Hepatocyte (in vitro differentiated cells): ENCODE measurements around the gene KRT37. TPM values are rescaled to one million over a fixed set of nuclear protein-coding genes. Genes with fewer than 3 reads are reported as not detected.

Experiments used
- DNase-seq: peaks from one replicate; pipeline ENCODE4 v3.0.0-alpha.2; 2016; ENCODE audit warnings: low spot score
- H2AFZ ChIP-seq: fragments of 200-600 bp; sonication (generic); 2 replicates; pipeline ENCODE4 v1.6.0; 2016; ENCODE audit warnings: antibody characterized with exemption, mild to moderate bottlenecking
- H3K27ac ChIP-seq: fragments of 200-600 bp; sonication (generic); 2 replicates; pipeline ENCODE4 v1.5.1; 2016; ENCODE audit warnings: mild to moderate bottlenecking
- H3K27me3 ChIP-seq: fragments of 200-600 bp; sonication (generic); 2 replicates; pipeline ENCODE4 v1.6.1; 2016
- H3K36me3 ChIP-seq: fragments of 200-600 bp; sonication (generic); replicated peaks from 2 replicates; pipeline ENCODE4 v1.5.1; 2016; ENCODE audit warnings: low read depth; ENCODE audit not compliant: insufficient read depth
- H3K4me1 ChIP-seq: fragments of 200-600 bp; sonication (generic); 2 replicates; pipeline ENCODE4 v1.5.1; 2016; ENCODE audit warnings: mild to moderate bottlenecking, moderate library complexity; ENCODE audit not compliant: insufficient read depth
- H3K4me2 ChIP-seq: fragments of 200-600 bp; sonication (generic); 2 replicates; pipeline ENCODE4 v1.6.0; 2016
- H3K4me3 ChIP-seq: fragments of 200-600 bp; sonication (generic); 2 replicates; pipeline ENCODE4 v1.5.1; 2016; ENCODE audit warnings: mild to moderate bottlenecking
- H3K79me2 ChIP-seq: fragments of 200-600 bp; sonication (generic); 2 replicates; pipeline ENCODE4 v1.6.0; 2017; ENCODE audit warnings: mild to moderate bottlenecking
- H3K9me2 ChIP-seq: fragments of 200-600 bp; sonication (generic); replicated peaks from 2 replicates; pipeline ENCODE4 v1.6.0; 2017; ENCODE audit warnings: mild to moderate bottlenecking; ENCODE audit not compliant: insufficient read depth
- H3K9me3 ChIP-seq: fragments of 200-600 bp; sonication (generic); 2 replicates; pipeline ENCODE4 v1.5.1; 2016; ENCODE audit warnings: low read depth, mild to moderate bottlenecking
- H4K20me1 ChIP-seq: fragments of 200-600 bp; sonication (generic); 2 replicates; pipeline ENCODE4 v1.6.0; 2016; ENCODE audit warnings: mild to moderate bottlenecking; ENCODE audit not compliant: insufficient read depth, poor library complexity, severe bottlenecking
- EZH2 ChIP-seq: fragments of 200-600 bp; sonication (generic); IDR thresholded peaks from 2 replicates; pipeline ENCODE4 v1.6.1; 2016; ENCODE audit warnings: antibody characterized with exemption, mild to moderate bottlenecking, borderline replicate concordance
- EZH2phosphoT487 ChIP-seq: fragments of 200-600 bp; sonication (generic); IDR thresholded peaks from one replicate; pipeline ENCODE4 v1.6.1; 2018; ENCODE audit warnings: antibody characterized with exemption, mild to moderate bottlenecking, low read depth, moderate library complexity; ENCODE audit not compliant: unreplicated experiment, severe bottlenecking
- WGBS: methylation state at CpG from one replicate; pipeline ENCODE4 v1.1.6; 2016; ENCODE audit warnings: low lambda C conversion rate; ENCODE audit errors: missing lambda C conversion rate; 5-methylcytosine and 5-hydroxymethylcytosine counted together
- polyA plus RNA-seq: library from polyadenylated mRNA; unstranded; fragments of >200 nt; fragmentation: Nextera tagmentation; extraction: Ambion mirVana; gene quantifications from 2 replicates; pipeline ENCODE4 v1.2.1, GENCODE V29; 2016
- total RNA-seq: library from RNA; depleted of rRNA; stranded (reverse); fragments of >200 nt; gene quantifications from 2 replicates; pipeline ENCODE4 v1.2.3, GENCODE V29; 2014
- TF ChIP-seq, protein P1 (sequence below): fragments of 200-600 bp; sonication (generic); IDR thresholded peaks from 2 replicates; pipeline ENCODE4 v1.5.1; 2016; ENCODE audit warnings: antibody characterized with exemption, mild to moderate bottlenecking; ENCODE audit not compliant: poor library complexity

The KRT37 gene
- total and polyA plus RNA-seq, 2 experiments from 2014 or later: not detected

DNA sequence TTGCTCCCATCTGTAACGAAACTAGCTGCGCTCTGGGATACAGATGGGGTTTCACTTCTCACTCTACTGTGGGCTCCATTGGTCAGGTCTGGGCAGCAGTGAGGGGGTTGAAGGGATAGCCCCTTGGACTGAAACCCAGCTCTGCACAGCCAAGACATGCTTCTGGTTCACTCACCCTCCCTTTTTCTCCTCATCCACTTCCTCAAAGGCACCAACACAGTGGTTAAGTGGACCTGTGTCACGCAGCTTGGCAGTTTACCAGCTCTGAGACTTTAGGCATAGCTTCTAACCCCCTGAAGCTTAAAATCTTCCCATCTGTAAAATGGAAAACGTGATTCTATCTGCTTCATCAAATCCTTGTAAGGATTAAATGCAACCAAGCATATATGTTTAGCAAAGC lies 27.9 kb upstream of the KRT37 start:
- Histone ChIP-seq H3K4me3 (no peak overlapping the region), H3K27ac (no peak overlapping the region), H3K9me3 (no peaks in the 10 kb centered on the region), H3K4me2 (no peak overlapping the region), H2AFZ (no peak overlapping the region), H3K9me2 (no peaks in the 10 kb centered on the region), H4K20me1 (no peaks in the 10 kb centered on the region), H3K4me1 (no peaks in the 10 kb centered on the region), H3K27me3 (no peaks in the 10 kb centered on the region), H3K36me3 (no peaks in the 10 kb centered on the region), H3K79me2 (no peaks in the 10 kb centered on the region)
- no peak for TF ChIP-seq EZH2
- TF ChIP-seq EZH2phosphoT487: no peak
- TF ChIP-seq, protein P1, sequence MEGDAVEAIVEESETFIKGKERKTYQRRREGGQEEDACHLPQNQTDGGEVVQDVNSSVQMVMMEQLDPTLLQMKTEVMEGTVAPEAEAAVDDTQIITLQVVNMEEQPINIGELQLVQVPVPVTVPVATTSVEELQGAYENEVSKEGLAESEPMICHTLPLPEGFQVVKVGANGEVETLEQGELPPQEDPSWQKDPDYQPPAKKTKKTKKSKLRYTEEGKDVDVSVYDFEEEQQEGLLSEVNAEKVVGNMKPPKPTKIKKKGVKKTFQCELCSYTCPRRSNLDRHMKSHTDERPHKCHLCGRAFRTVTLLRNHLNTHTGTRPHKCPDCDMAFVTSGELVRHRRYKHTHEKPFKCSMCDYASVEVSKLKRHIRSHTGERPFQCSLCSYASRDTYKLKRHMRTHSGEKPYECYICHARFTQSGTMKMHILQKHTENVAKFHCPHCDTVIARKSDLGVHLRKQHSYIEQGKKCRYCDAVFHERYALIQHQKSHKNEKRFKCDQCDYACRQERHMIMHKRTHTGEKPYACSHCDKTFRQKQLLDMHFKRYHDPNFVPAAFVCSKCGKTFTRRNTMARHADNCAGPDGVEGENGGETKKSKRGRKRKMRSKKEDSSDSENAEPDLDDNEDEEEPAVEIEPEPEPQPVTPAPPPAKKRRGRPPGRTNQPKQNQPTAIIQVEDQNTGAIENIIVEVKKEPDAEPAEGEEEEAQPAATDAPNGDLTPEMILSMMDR: no peak
- no peak for DNase-seq
- WGBS: 79% methylated on average over 4 of the region's 4 CpGs

DNA sequence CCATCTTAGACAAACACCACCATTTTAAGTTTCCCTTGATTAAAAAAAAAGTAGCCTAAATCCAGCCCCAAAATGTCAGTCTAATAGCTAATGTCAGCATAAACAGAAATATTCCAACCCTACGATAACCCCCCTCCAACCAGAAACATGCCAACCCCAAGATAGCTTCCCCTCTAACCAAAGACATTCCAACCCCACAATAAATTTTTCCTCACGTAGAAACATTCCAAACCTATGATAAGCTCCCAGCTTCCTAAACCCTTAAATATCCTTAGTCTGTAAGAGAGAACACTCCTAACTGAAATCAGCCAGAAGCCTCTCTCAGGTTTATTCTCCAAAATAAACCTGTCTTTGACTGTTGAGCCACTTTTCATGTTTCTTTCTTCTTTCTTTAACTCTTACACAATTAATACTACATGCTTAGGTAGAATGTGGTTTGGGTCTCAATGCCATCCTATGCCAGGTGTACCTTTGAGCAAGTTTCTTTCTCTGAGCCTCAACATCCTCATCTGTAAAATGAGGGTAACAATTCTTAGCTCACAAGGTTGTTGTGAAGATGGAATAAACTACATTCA lies 26.9 kb upstream of the KRT37 start:
- no peaks in the 10 kb centered on the region for H3K9me3 ChIP-seq
- 72% methylated on average over 2 of the region's 2 CpGs for WGBS
- TF ChIP-seq, protein P1: no peak
- no peak for TF ChIP-seq EZH2phosphoT487
- TF ChIP-seq EZH2: no peak

DNA sequence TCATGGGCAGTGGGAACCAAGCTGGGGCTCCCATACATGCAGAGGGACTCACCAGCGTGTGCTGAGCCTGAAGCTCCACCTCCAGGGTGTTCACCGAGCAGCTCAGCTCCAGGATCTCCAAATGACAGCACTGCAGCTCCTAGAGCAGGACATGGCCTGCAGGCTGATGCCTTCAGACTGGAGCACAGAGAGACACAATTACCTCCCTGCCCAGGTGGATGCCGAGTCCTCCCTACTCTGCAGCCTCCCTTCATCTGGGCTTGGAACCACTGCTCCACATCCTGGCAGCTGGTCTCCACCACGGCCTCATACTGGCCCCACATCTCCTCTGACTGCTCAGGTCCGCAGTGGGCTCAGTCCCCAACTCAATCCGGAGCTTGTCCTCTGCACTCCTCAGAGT lies 24.6 kb upstream of the KRT37 start:
- H3K9me2 ChIP-seq: no peaks in the 10 kb centered on the region
- H3K27me3 ChIP-seq: no peaks in the 10 kb centered on the region
- no peaks in the 10 kb centered on the region for H3K36me3 ChIP-seq
- no peaks in the 10 kb centered on the region for H3K9me3 ChIP-seq
- H3K4me3 ChIP-seq: no peak overlapping the region
- DNase-seq: no peak
- H3K4me2 ChIP-seq: no peak overlapping the region
- WGBS: 79% methylated on average over 6 of the region's 6 CpGs
- H3K79me2 ChIP-seq: no peaks in the 10 kb centered on the region
- no peak overlapping the region for H3K27ac ChIP-seq
- H4K20me1 ChIP-seq: no peaks in the 10 kb centered on the region
- no peaks in the 10 kb centered on the region for H3K4me1 ChIP-seq
- TF ChIP-seq EZH2phosphoT487 (no peak), EZH2 (no peak)
- TF ChIP-seq, protein P1: no peak
- H2AFZ ChIP-seq: no peak overlapping the region

More for the DNA sequence above, 26.9 kb upstream of the KRT37 start:
- Histone ChIP-seq H2AFZ (no peak overlapping the region), H3K27ac (no peak overlapping the region), H3K36me3 (no peaks in the 10 kb centered on the region), H3K9me2 (no peaks in the 10 kb centered on the region), H3K4me3 (no peak overlapping the region), H3K79me2 (no peaks in the 10 kb centered on the region), H3K27me3 (no peaks in the 10 kb centered on the region), H3K4me1 (no peaks in the 10 kb centered on the region), H4K20me1 (no peaks in the 10 kb centered on the region), H3K4me2 (no peak overlapping the region)
- DNase-seq: no peak

DNA sequence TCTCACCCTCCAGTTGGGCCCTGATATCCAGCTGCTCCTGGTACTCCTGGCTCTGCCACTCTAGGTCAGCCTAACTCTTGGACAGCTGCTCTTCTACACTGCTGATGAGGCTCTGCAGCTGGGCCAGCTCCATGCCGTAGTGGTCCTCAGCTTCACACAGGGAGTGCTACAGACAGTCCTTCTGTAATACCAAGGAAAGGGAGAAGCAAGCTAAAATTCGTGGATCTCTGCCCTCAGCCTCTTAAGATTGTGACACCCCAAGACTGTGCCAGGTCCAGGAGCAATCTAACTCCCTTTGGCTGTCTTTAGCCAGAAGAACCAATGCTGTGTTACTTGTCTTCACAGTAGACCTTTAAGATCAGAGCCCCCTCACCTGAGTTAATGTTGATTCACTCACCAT lies 24.1 kb upstream of the KRT37 start:
- H3K4me3 ChIP-seq: no peak overlapping the region
- no peaks in the 10 kb centered on the region for H3K36me3 ChIP-seq
- no peak for DNase-seq
- no peaks in the 10 kb centered on the region for H4K20me1 ChIP-seq
- H3K9me2 ChIP-seq: no peaks in the 10 kb centered on the region
- H3K27me3 ChIP-seq: no peaks in the 10 kb centered on the region
- TF ChIP-seq, protein P1: no peak
- no peak for TF ChIP-seq EZH2
- H3K9me3 ChIP-seq: no peaks in the 10 kb centered on the region
- no peak overlapping the region for H2AFZ ChIP-seq
- no peaks in the 10 kb centered on the region for H3K79me2 ChIP-seq
- no peak overlapping the region for H3K4me2 ChIP-seq
- H3K27ac ChIP-seq: no peak overlapping the region
- 49% methylated on average over 2 of the region's 2 CpGs for WGBS
- no peaks in the 10 kb centered on the region for H3K4me1 ChIP-seq
